ENCODE results near the gene CHURC1.

Gene CHURC1

DNA sequence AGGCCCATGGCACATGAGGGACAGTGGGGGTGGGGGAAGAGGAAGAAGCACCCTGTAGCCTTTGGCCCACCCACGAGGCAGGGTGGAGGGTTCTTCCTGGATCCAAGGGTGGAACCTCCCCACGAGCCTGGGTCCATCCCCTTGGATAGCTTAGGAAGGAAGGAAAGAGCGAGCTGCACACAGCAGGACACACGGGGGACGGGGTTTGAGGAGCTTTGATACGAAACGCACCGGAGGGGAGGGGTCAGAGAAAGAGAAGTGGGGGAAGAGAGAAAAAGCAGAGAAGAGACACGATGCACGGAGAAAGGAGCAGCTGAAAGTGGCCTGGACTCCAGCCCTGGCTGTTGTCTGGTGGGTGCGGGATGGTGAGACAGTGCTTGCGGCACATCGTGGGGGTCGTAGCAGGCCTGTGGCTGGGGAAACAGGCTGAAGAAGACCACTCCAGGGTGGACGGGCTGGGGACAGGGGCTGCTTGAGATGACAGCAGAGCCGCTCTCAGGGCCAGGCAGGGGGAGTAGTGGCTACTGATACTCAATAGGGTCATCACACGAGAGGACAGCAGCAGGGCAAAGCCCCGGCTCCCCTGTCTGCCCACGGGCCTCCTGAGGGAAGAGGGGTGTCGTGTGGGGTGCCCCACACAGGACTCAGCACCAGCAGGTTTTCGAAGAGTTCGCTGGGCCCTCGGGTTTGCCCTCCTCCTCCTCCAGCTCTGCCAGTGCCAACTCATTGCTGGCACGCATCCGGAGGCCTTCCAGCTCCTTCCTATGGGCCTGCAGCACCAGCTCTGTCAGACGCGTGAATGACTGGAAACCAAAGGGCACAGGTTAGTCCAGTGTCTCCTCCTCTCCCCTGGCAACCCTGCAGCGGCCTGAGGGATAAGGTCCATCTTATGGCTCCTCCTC is 33.7 kb downstream of the CHURC1 start:
- H3K36me3 ChIP-seq (ENCODE audit: control insufficient read depth in 2 of 2, insufficient read depth in 2 of 2, low read length in 2 of 2): peaks cover 3 to 19% of the 10 kb centered on the region in 2 donors
- no peak overlapping the region for H3K4me3 ChIP-seq (ENCODE audit: low read length in 2 of 2)
- H3K27me3 ChIP-seq (ENCODE audit: control insufficient read depth in 1 of 2, insufficient read depth in 2 of 2, low read length in 2 of 2): no peaks in the 10 kb centered on the region
- H3K4me1 ChIP-seq (ENCODE audit: control insufficient read depth, insufficient read depth, low read length): peaks cover 16% of the 10 kb centered on the region
- no peaks in the 10 kb centered on the region for H3K9me3 ChIP-seq (ENCODE audit: control insufficient read depth in 2 of 2, low read length in 2 of 2)
- H3K27ac ChIP-seq (ENCODE audit: low read length): no peak overlapping the region
- no peak overlapping the region for H3K9ac ChIP-seq (ENCODE audit: low read length in 2 of 2)

DNA sequence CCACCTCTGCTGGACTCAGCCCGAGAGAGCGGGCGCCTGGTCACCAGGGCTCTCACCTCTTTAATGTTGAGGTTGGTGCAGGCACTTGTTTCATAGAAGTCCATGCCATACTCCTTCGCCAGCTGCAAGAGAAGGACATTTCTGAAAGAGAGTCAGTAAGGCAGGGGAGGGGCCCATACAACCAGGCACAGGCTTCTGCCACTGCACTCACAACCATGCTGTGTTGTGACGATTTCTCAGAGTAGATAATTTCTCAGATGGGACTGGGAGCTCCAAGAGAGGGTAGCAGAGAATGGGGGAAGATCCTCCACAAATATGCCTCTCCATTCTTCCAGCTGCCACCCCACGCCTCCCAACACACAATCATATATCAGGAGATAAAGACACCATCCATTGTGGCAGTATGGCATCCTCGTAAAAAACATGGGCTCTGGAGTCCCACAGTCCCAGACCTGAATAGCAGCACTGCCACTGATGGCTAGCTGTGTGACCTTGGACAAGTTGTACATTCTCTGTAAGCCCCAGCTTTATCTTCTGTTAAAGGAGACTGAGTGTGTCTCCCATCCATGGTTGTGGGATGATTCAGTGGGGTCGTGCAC is 34.5 kb downstream of the CHURC1 start:
- no peaks in the 10 kb centered on the region for H3K9me3 ChIP-seq (ENCODE audit: control insufficient read depth in 2 of 2, low read length in 2 of 2)
- H3K27ac ChIP-seq (ENCODE audit: low read length): no peak overlapping the region
- H3K27me3 ChIP-seq (ENCODE audit: control insufficient read depth in 1 of 2, insufficient read depth in 2 of 2, low read length in 2 of 2): no peaks in the 10 kb centered on the region
- no peak overlapping the region for H3K4me3 ChIP-seq (ENCODE audit: low read length in 2 of 2)
- no peak overlapping the region for H3K9ac ChIP-seq (ENCODE audit: low read length in 2 of 2)
- H3K36me3 ChIP-seq (ENCODE audit: control insufficient read depth in 2 of 2, insufficient read depth in 2 of 2, low read length in 2 of 2): peaks cover 0 to 14% of the 10 kb centered on the region in 2 donors
- peaks cover 22% of the 10 kb centered on the region for H3K4me1 ChIP-seq (ENCODE audit: control insufficient read depth, insufficient read depth, low read length)

DNA sequence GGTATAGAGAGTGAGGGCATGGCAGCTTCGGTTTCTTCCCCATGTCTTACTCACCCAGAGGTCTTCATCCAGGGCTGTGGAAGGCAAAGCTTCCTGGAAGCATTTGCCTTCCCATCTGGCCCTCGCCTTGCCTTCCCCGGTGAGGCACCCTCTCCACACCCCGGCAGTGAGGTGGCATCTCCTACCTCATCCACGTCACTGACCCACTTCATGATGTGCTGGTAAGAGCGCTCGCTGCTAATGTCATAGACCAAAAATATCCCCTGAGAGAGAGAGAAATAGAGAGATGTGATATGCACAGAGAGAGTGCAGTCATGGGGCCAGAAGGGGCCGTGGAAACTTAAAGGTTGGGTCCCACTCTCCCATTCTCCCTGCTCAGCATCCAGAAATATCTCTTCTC is 36.6 kb downstream of the CHURC1 start:
- Histone ChIP-seq H3K4me3 (ENCODE audit: low read length in 2 of 2) (no peak overlapping the region), H3K27ac (ENCODE audit: low read length) (no peak overlapping the region), H3K36me3 (ENCODE audit: control insufficient read depth in 2 of 2, insufficient read depth in 2 of 2, low read length in 2 of 2) (peaks cover 0 to 6% of the 10 kb centered on the region in 2 donors), H3K4me1 (ENCODE audit: control insufficient read depth, insufficient read depth, low read length) (peaks cover 22% of the 10 kb centered on the region), H3K27me3 (ENCODE audit: control insufficient read depth in 1 of 2, insufficient read depth in 2 of 2, low read length in 2 of 2) (no peaks in the 10 kb centered on the region), H3K9me3 (ENCODE audit: control insufficient read depth in 2 of 2, low read length in 2 of 2) (no peaks in the 10 kb centered on the region), H3K9ac (ENCODE audit: low read length in 2 of 2) (no peak overlapping the region)

DNA sequence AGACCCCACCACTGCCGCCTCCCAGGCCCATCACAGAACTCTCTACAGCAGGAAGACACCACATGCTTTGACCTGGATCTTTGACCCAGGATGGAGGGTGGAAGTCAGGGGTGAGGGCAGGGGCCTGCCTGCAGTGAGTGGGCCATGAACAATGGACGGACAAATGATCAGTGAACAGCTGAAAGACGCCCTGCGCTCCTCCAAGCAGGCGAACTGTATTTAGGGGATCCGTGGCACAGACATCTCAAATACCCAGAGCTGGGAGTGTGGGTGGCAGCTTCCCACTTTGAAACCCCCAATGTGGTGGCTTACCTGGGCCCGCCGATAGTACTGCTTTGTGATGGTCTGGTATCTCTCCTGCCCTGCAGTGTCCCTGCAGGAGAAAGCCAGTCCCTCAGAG is 37.0 kb downstream of the CHURC1 start:
- Histone ChIP-seq H3K9me3 (ENCODE audit: control insufficient read depth in 2 of 2, low read length in 2 of 2) (no peaks in the 10 kb centered on the region), H3K4me3 (ENCODE audit: low read length in 2 of 2) (no peak overlapping the region), H3K9ac (ENCODE audit: low read length in 2 of 2) (no peak overlapping the region), H3K36me3 (ENCODE audit: control insufficient read depth in 2 of 2, insufficient read depth in 2 of 2, low read length in 2 of 2) (peaks cover 0 to 4% of the 10 kb centered on the region in 2 donors), H3K4me1 (ENCODE audit: control insufficient read depth, insufficient read depth, low read length) (peaks cover 22% of the 10 kb centered on the region), H3K27me3 (ENCODE audit: control insufficient read depth in 1 of 2, insufficient read depth in 2 of 2, low read length in 2 of 2) (no peaks in the 10 kb centered on the region), H3K27ac (ENCODE audit: low read length) (no peak overlapping the region)

DNA sequence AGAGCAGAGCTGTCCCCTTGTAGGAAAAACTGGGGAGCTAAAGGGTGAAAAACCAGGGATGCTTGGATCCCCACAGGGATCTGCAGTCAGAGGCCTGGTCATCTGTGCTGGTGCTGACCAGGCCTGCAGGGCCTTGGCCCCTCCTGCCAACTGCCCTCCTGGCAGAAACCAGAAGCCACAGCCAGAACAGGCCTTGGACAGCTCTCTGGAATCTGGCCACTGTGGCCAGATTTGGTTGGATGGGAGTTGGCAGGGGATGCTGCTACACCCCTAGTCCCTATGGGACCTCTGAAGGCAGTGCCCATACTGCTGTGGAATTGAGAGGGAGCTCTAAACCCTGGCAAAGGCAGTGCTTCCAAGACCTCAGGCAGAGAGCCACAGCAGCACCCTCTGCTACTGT is 37.5 kb downstream of the CHURC1 start:
- H3K4me3 ChIP-seq (ENCODE audit: low read length in 2 of 2): no peak overlapping the region
- H3K36me3 ChIP-seq (ENCODE audit: control insufficient read depth in 2 of 2, insufficient read depth in 2 of 2, low read length in 2 of 2): peaks cover 0 to 4% of the 10 kb centered on the region in 2 donors
- no peak overlapping the region for H3K9ac ChIP-seq (ENCODE audit: low read length in 2 of 2)
- no peak overlapping the region for H3K27ac ChIP-seq (ENCODE audit: low read length)
- H3K27me3 ChIP-seq (ENCODE audit: control insufficient read depth in 1 of 2, insufficient read depth in 2 of 2, low read length in 2 of 2): no peaks in the 10 kb centered on the region
- peaks cover 22% of the 10 kb centered on the region for H3K4me1 ChIP-seq (ENCODE audit: control insufficient read depth, insufficient read depth, low read length)
- no peaks in the 10 kb centered on the region for H3K9me3 ChIP-seq (ENCODE audit: control insufficient read depth in 2 of 2, low read length in 2 of 2)

DNA sequence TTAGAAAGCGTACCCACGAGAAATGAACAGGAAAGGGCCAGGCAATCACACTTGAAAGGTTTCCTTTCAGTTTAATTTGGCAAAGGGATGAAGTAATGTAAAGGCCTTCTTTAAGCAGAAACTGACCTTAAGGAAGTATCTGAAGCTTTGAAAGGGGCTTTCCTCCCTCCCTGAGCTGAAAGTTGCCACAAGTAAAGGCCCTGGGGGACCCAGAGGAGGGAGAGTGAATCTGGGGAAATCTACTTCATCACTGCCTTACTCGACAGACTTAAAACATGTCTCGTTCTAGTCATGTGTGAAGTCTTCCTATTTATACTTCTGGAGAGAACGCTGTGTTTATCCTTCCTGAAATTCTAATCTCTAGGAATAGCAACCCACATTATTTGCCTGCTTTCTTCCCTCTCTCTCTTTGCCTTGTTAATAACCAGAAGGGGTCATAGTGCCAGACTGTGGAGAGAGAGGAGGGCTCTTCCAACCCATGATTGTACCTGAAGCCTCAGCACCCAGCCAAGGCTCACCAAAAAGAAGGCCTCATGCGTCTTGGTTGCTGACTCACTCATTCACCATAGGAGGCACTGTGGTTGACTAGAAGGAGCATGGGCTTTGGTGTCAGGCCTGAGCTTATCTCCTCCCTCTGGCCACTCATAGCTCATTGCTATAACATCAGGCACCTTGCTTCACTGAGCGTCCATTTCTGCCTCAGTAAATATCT is 38.5 kb downstream of the CHURC1 start:
- H3K9ac ChIP-seq (ENCODE audit: low read length in 2 of 2): no peak overlapping the region
- H3K9me3 ChIP-seq (ENCODE audit: control insufficient read depth in 2 of 2, low read length in 2 of 2): no peaks in the 10 kb centered on the region
- H3K36me3 ChIP-seq (ENCODE audit: control insufficient read depth in 2 of 2, insufficient read depth in 2 of 2, low read length in 2 of 2): peaks cover 0 to 4% of the 10 kb centered on the region in 2 donors
- H3K27me3 ChIP-seq (ENCODE audit: control insufficient read depth in 1 of 2, insufficient read depth in 2 of 2, low read length in 2 of 2): no peaks in the 10 kb centered on the region
- peaks cover 22% of the 10 kb centered on the region for H3K4me1 ChIP-seq (ENCODE audit: control insufficient read depth, insufficient read depth, low read length)
- no peak overlapping the region for H3K4me3 ChIP-seq (ENCODE audit: low read length in 2 of 2)
- H3K27ac ChIP-seq (ENCODE audit: low read length): peak overlapping the region; percentile 31

DNA sequence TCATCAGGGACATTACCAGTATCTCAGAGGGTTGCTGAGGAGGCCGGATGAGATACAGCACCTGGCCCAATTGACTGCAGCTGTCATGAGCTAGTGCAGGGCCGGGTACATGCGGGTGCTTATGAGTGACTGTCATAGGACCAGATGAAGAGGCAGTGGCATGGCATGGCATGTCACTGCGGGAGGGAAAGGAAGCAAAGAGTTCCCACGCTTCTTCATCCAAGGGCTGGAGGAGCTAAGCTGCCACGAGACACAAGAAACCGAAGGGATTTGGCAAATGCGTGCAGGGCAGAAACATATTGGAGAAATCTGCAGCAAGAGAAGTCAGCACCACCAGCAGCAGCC is 39.0 kb downstream of the CHURC1 start:
- Histone ChIP-seq H3K9ac (ENCODE audit: low read length in 2 of 2) (no peak overlapping the region), H3K9me3 (ENCODE audit: control insufficient read depth in 2 of 2, low read length in 2 of 2) (no peaks in the 10 kb centered on the region), H3K27me3 (ENCODE audit: control insufficient read depth in 1 of 2, insufficient read depth in 2 of 2, low read length in 2 of 2) (no peaks in the 10 kb centered on the region), H3K27ac (ENCODE audit: low read length) (peak overlapping the region; percentile 31), H3K4me3 (ENCODE audit: low read length in 2 of 2) (no peak overlapping the region), H3K4me1 (ENCODE audit: control insufficient read depth, insufficient read depth, low read length) (peaks cover 22% of the 10 kb centered on the region), H3K36me3 (ENCODE audit: control insufficient read depth in 2 of 2, insufficient read depth in 2 of 2, low read length in 2 of 2) (peaks cover 0 to 4% of the 10 kb centered on the region in 2 donors)

DNA sequence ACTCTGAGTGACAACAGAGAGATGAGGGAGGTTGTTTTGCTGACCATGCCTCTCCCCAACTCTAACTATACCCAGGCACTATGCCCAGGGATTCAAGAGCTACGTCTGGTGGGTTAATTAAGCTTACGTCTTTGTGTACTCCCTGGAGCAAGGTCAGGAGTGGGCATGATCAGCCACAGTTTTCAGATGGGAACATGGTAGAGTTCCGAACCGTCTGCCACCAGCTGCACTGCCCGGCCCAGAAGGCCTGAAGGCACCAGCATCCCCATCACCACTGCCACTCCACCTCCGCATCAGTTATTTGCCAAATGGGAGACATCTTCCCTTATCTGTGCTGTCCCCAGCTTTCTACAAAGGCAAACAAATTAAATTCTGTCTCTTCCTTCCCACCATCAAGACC is 39.4 kb downstream of the CHURC1 start:
- Histone ChIP-seq H3K36me3 (ENCODE audit: control insufficient read depth in 2 of 2, insufficient read depth in 2 of 2, low read length in 2 of 2) (peaks cover 0 to 1% of the 10 kb centered on the region in 2 donors), H3K27ac (ENCODE audit: low read length) (no peak overlapping the region), H3K9ac (ENCODE audit: low read length in 2 of 2) (no peak overlapping the region), H3K4me1 (ENCODE audit: control insufficient read depth, insufficient read depth, low read length) (peaks cover 22% of the 10 kb centered on the region), H3K4me3 (ENCODE audit: low read length in 2 of 2) (no peak overlapping the region), H3K9me3 (ENCODE audit: control insufficient read depth in 2 of 2, low read length in 2 of 2) (no peaks in the 10 kb centered on the region), H3K27me3 (ENCODE audit: control insufficient read depth in 1 of 2, insufficient read depth in 2 of 2, low read length in 2 of 2) (no peaks in the 10 kb centered on the region)

DNA sequence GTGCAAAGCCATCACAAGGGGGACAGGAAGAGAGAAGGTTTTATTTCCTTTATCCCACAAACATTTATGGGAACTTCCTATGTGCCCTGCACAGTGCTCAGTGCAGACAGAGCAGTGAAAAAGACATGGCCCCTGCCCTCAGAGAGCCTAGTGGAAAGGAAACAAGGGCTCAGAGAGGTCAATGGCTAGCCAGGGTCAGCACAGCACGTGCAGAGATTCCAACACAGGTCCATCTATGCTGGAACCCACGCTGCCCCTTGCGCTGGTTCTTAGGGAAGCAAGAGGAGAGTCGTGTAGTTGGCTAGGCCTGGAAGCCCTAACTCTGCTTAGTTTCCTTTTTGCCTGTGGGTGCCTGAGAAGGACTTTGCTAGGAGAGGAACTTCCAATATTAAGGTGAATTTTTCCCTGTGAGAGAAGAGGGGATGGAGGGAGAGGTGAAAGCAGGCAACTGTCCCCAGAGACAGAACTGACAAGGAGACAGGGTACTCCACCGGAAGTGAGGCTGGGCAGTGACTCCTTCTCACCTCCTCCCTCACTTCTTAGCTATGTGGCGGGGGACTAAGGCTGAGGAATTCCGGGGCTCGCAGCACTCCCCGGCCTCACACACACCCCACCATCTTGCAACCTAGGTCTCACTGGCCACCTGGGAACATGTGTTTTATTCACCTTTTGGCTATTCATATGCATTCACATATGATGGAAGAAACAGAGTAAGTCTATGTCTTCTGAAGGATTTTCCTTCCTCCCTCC is 40.4 kb downstream of the CHURC1 start:
- Histone ChIP-seq H3K27ac (ENCODE audit: low read length) (no peak overlapping the region), H3K4me3 (ENCODE audit: low read length in 2 of 2) (no peak overlapping the region), H3K9ac (ENCODE audit: low read length in 2 of 2) (no peak overlapping the region), H3K36me3 (ENCODE audit: control insufficient read depth in 2 of 2, insufficient read depth in 2 of 2, low read length in 2 of 2) (no peaks in the 10 kb centered on the region), H3K4me1 (ENCODE audit: control insufficient read depth, insufficient read depth, low read length) (peaks cover 22% of the 10 kb centered on the region), H3K27me3 (ENCODE audit: control insufficient read depth in 1 of 2, insufficient read depth in 2 of 2, low read length in 2 of 2) (no peaks in the 10 kb centered on the region), H3K9me3 (ENCODE audit: control insufficient read depth in 2 of 2, low read length in 2 of 2) (no peaks in the 10 kb centered on the region)

DNA sequence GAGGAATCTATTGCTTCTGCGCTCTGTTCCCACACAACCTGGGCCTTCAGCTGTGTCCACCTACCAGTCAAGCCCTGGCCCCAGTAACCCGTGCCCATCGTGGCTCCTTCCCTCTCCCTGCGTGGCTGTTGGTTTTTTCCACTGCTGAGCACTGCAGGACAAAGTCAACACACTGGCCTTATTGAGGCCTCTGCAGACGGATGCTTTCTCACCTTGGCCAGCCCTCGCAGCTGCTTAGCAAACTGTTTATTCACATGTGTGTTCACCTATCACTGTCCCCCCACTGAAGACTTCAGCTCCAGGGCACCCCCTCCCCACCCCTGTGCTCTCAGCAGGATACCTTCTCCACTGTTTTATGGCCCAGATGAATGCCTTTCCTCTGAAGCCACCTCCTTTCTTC is 41.0 kb downstream of the CHURC1 start:
- no peaks in the 10 kb centered on the region for H3K36me3 ChIP-seq (ENCODE audit: control insufficient read depth in 2 of 2, insufficient read depth in 2 of 2, low read length in 2 of 2)
- peaks cover 22% of the 10 kb centered on the region for H3K4me1 ChIP-seq (ENCODE audit: control insufficient read depth, insufficient read depth, low read length)
- H3K27ac ChIP-seq (ENCODE audit: low read length): no peak overlapping the region
- no peak overlapping the region for H3K4me3 ChIP-seq (ENCODE audit: low read length in 2 of 2)
- H3K9me3 ChIP-seq (ENCODE audit: control insufficient read depth in 2 of 2, low read length in 2 of 2): no peaks in the 10 kb centered on the region
- no peak overlapping the region for H3K9ac ChIP-seq (ENCODE audit: low read length in 2 of 2)
- no peaks in the 10 kb centered on the region for H3K27me3 ChIP-seq (ENCODE audit: control insufficient read depth in 1 of 2, insufficient read depth in 2 of 2, low read length in 2 of 2)

All from stomach smooth muscle (tissue), 2 donors.